Lower lobe of right lung (tissue), 2 donors: ENCODE data around the gene SREBF2. TPM values are rescaled to one million over a fixed set of nuclear protein-coding genes. Genes with fewer than 3 reads are reported as not detected.

Experiments
- ATAC-seq, 2 donors: fragments of 200-7000 bp; cut with Tn5 transposase; one replicate each; pipeline ENCODE4 v1.9.1; 2020 to 2022; ENCODE audit warnings: mild to moderate bottlenecking in 2 of 2, moderate library complexity in 2 of 2
- DNase-seq: peaks from one replicate; pipeline ENCODE4 v3.0.0-alpha.2; 2020
- H3K27ac ChIP-seq: fragments of 200-600 bp; one replicate; pipeline ENCODE4 v1.8.0; 2022
- H3K27me3 ChIP-seq: fragments of 200-600 bp; one replicate; pipeline ENCODE4 v1.8.0; 2022; ENCODE audit warnings: low read depth
- H3K36me3 ChIP-seq: fragments of 200-600 bp; one replicate; pipeline ENCODE4 v1.8.0; 2022; ENCODE audit warnings: mild to moderate bottlenecking
- H3K4me1 ChIP-seq: fragments of 200-600 bp; one replicate; pipeline ENCODE4 v1.8.0; 2022
- H3K4me3 ChIP-seq: fragments of 200-600 bp; one replicate; pipeline ENCODE4 v1.8.0; 2022; ENCODE audit warnings: mild to moderate bottlenecking
- H3K9me3 ChIP-seq: fragments of 200-600 bp; one replicate; pipeline ENCODE4 v1.8.0; 2022
- CTCF ChIP-seq: fragments of 200-600 bp; IDR thresholded peaks from one replicate; pipeline ENCODE4 v1.8.0; 2022; ENCODE audit warnings: antibody characterized with exemption, mild to moderate bottlenecking
- intact Hi-C: fragments of 100-400 bp; cut with DNase I; formaldehyde crosslinking; loops from one replicate; pipeline ENCODE4 v1.11.0; 2022
- total RNA-seq: library from RNA; stranded (reverse); fragmentation: NEBNext Ultra II Directional; extraction: Animal tissue kit (Norgen Biotek cat#: 25700); gene quantifications from one replicate; pipeline ENCODE4 v1.2.1, GENCODE V29; 2021
- donor health status: DM: no; HTN: yes; CAD: no; lungs with severe emphysema.

The SREBF2 gene
- total RNA-seq, 1 donor from 2014 or later, result 132 TPM

GRCh38 chr22:41885116-41885515, 52.2 kb downstream of the SREBF2 start:
- ATAC-seq (no peak), DNase-seq (no peak)
- Histone ChIP-seq H3K4me1 (no peaks in the 10 kb centered on the region), H3K4me3 (no peak overlapping the region), H3K27me3 (no peaks in the 10 kb centered on the region), H3K9me3 (no peaks in the 10 kb centered on the region), H3K36me3 (peaks cover 100% of the 10 kb centered on the region), H3K27ac (no peak overlapping the region)
- TF ChIP-seq CTCF, result no peak
- intact Hi-C loops, result no loop called here

- Histone ChIP-seq H3K9me3 (no peaks in the 10 kb centered on the region), H3K4me1 (no peaks in the 10 kb centered on the region), H3K27me3 (no peaks in the 10 kb centered on the region), H3K27ac (no peak overlapping the region), H3K36me3 (peaks cover 100% of the 10 kb centered on the region), H3K4me3 (no peak overlapping the region)
- intact Hi-C loops, result no loop called here
- no peak for TF ChIP-seq CTCF
- ATAC-seq (no peak), DNase-seq (no peak)
These were observed 52.6 kb downstream of the SREBF2 start for GRCh38 chr22:41885516-41885915.

- H3K9me3 ChIP-seq, result no peaks in the 10 kb centered on the region
- no peak for DNase-seq
- no peaks in the 10 kb centered on the region for H3K27me3 ChIP-seq
- no peaks in the 10 kb centered on the region for H3K4me1 ChIP-seq
- intact Hi-C loops, result no loop called here
- ATAC-seq, result no peak
- H3K27ac ChIP-seq, result no peak overlapping the region
- peaks cover 97% of the 10 kb centered on the region for H3K36me3 ChIP-seq
- H3K4me3 ChIP-seq, result no peak overlapping the region
- no peak for TF ChIP-seq CTCF
These were observed 55.8 kb downstream of the SREBF2 start for GRCh38 chr22:41888627-41889200.

- intact Hi-C loops, result no loop called here
- DNase-seq, result no peak
- H3K36me3 ChIP-seq, result peaks cover 96% of the 10 kb centered on the region
- H3K4me1 ChIP-seq, result no peaks in the 10 kb centered on the region
- H3K4me3 ChIP-seq, result no peak overlapping the region
- H3K27me3 ChIP-seq, result no peaks in the 10 kb centered on the region
- ATAC-seq, result no peak
- TF ChIP-seq CTCF, result no peak
- no peak overlapping the region for H3K27ac ChIP-seq
- H3K9me3 ChIP-seq, result no peaks in the 10 kb centered on the region
These were observed 58.5 kb downstream of the SREBF2 start for GRCh38 chr22:41891407-41891806.

GRCh38 chr22:41892721-41893120, 59.8 kb downstream of the SREBF2 start:
- ATAC-seq, result no peak

More at GRCh38 chr22:41892721-41893120, 59.8 kb downstream of the SREBF2 start:
- intact Hi-C loops, result no loop called here
- Histone ChIP-seq H3K4me3 (no peak overlapping the region), H3K36me3 (peaks cover 96% of the 10 kb centered on the region), H3K27me3 (no peaks in the 10 kb centered on the region), H3K27ac (no peak overlapping the region), H3K4me1 (no peaks in the 10 kb centered on the region), H3K9me3 (no peaks in the 10 kb centered on the region)
- no peak for DNase-seq
- no peak for TF ChIP-seq CTCF
